Measurements from ENCODE around the gene THAP11.
"Not testable (repeated sequence)": the region's sequence is repeated elsewhere in the genome, so short reads cannot be mapped to it uniquely, and the experiment has no call there.

GRCh38 chr16:67864044-67864443, 21.9 kb downstream of the THAP11 start:
- TF ChIP-seq SIN3A (IDR thresholded peaks at IDR 0.05; ENCODE audit: borderline replicate concordance, low read depth, low read length); ZBTB10 (CRISPR knock-in tag; IDR thresholded peaks at IDR 0.05; ENCODE audit: borderline replicate concordance); POLR2AphosphoS5 (IDR thresholded peaks at IDR 0.05; ENCODE audit: low read depth, low read length); KAT8 (CRISPR knock-in tag; IDR thresholded peaks at IDR 0.05); ZNF207 (IDR thresholded peaks at IDR 0.05; ENCODE audit: borderline replicate concordance); CREB1 (IDR thresholded peaks at IDR 0.05); CREB1 (CRISPR knock-in tag; IDR thresholded peaks at IDR 0.05); NONO (IDR thresholded peaks at IDR 0.05); NONO (CRISPR knock-in tag; conservative IDR thresholded peaks at IDR 0.05); FOXM1 (CRISPR knock-in tag; IDR thresholded peaks at IDR 0.05): not testable (repeated sequence)

Data from HepG2 (cell line).